ENCODE results near the gene TPPP2.

TPPP2 gene

DNA sequence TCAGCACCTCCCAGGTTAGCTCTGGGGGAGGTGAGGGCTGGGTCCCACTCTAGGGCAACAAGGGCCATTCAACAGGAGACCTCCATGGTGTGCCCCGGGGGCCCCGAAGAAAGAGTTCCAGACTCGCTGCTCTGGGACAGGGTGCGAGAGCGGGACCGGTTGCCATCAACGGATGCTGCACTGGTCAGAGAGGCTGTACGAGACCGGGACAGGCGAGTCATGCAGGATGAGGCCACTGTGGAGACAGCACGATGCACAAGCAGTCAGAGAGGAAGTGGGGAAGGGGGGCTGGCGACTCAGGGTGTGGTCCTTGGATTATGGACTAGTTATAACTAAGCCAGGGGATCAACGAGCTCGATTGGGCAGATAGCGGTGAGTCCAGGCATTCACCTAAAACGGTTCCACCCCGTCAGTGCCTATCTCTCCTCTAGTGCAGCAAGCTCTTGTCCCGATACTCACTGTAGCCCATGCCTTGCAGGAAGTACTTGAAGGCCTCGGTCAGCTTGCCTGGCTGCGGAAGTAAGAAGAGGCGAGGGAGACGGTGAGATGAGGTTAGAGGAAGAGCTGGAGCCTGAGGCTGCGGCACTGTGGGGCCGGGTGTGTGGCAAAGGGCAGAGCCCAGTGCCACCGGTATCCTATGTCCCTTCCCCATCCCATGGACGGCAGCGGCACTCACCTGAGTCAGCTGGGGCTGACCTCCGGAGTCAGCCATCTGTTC lies 12.3 kb upstream of the TPPP2 start:
- no peak for DNase-seq

- DNase-seq = no peak
Observed at GRCh38 chr14:21018286-21018685, 11.7 kb upstream of the TPPP2 start.

DNA sequence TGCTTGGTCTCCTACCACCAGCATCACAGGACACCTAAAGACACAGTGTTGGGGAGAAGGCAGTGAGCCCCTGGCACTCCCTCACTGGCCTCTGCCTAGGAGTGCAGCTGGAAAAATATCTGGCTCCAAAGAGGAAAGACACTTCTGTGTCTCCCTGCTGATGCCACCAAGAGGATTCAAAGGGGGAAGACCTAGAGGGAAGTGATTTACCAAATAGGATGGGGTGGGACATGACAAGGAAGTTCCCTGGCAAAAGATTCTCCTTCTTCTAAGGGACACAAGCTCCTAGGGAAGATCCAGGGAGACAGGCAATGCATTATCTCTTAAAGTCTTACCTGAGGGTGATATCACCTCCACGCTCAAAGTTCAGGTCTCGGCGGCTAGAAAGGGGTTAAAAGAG lies 11.2 kb upstream of the TPPP2 start:
- DNase-seq = no peak

DNA sequence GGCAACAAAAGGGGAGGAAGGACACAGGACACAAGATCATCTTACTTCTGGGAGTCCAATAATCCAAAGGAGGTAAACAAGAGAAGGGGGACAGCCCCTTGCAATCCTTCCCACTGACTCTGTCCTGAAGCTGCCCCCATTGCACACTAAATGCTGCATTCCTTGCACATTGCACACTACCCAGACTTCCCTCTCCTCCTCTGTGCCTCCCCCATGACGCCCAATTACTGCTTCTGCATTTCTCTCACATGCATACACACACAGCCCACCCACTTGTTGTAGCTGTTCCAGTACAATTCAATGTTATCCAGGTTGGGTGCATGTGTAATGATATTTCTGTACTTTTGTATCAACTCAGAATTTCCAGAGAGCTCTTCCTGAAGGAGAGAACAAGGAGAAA lies 10.7 kb upstream of the TPPP2 start:
- no peak for DNase-seq

DNA sequence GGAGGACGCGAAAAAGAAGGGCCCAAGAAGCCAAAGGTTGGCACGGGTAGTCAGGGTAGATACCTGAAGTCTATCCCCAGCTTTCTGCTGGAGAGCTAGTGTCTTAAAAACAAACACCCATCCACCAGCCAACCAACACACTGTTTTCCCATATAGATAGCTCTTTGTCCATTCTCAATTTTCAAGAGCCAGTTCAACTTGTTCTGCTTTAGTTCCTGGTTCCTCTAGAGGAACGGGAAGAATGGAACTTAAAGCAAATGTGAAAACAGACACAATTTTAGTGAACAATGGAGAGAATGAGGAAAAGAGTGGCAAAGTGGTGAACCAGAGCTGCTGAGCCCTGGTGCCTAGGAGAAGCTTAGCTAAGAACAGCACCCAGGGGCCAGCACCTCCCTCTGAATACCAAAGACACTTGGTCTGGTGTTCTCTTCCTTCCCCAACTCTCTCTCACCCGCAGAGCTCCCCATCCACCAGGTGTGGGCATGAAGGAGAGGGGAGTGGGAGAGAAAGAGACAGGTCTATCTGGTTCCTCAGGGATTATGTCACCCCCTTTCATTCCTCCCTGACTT lies 9.0 kb upstream of the TPPP2 start:
- DNase-seq = no peak

- no peak for DNase-seq
Observed at GRCh38 chr14:21022686-21023085, 7.3 kb upstream of the TPPP2 start.

GRCh38 chr14:21023174-21023573 lies 6.8 kb upstream of the TPPP2 start:
- DNase-seq = no peak

GRCh38 chr14:21023817-21024584 lies 6.0 kb upstream of the TPPP2 start:
- DNase-seq = no peak

- DNase-seq = peak; percentile 8
Observed at GRCh38 chr14:21024585-21025370, 5.2 kb upstream of the TPPP2 start, which contains the start of gene NDRG2. TSS of gene NDRG2 (minus strand) at chr14:21025061. CDS start at chr14:21023315, 1,746 bp downstream.

DNA sequence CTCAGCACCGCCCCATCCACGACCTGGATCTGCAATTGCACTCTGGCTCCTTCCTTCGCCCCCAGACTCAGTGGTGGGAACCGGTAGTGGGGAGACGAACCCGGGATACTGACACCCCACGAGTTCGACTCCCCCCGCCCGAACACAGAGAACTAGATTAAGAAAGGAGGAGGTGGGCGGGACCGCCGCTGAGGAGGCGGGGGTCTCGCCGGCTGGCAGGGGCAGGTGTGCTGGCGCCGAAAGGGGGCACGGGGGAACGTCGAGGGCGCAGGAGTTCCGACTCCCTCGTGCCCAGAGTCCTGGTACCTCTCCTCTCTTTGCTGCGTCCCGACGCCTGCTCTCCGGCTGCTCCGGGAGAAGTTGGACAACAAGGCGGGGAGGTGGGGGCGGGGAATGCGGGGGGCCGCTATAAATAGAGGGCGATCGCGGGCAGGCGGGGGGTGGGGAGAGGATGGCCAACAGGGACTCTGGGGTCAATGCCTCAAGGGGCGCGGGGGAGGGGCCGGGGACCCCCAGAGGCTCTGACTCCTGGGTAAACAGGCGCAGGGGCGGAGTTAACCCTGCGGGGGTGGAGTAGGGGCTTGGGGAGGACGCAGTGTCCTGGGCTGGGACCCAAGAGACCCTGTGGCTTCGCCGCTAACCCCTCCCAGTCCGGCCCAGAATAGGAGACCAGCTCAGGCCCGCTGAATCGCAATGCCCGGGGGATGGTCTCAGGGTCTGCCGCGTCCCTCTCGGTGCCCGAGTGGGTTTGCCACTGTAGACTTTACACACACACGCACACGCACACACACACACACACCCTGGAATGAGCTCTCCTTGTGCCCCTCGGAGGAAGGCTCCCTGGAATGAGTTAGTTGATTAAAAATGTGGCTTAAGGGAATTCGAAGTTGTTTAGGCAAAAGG lies 4.4 kb upstream of the TPPP2 start:
- DNase-seq = no peak

- no peak for DNase-seq
Observed at GRCh38 chr14:21026274-21026987, 3.6 kb upstream of the TPPP2 start.

- no peak for DNase-seq
Observed at GRCh38 chr14:21026988-21027315, 3.1 kb upstream of the TPPP2 start.

DNA sequence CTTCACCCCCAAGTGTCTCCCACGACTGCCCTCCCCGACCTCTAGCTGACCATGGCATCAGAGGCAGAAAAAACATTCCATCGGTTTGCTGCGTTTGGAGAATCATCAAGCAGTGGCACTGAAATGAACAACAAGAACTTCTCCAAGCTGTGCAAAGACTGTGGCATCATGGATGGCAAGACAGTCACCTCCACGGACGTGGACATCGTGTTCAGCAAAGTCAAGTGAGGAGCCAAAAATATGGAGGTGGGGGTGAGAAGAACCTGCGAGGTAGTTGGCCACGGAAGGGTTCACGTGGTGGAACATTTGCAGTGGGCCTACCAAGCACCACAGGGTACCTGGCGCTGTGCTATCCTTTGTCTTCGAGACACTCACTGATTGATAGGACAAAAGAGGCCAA lies 514 bp downstream of the TPPP2 start:
- DNase-seq = no peak

DNA sequence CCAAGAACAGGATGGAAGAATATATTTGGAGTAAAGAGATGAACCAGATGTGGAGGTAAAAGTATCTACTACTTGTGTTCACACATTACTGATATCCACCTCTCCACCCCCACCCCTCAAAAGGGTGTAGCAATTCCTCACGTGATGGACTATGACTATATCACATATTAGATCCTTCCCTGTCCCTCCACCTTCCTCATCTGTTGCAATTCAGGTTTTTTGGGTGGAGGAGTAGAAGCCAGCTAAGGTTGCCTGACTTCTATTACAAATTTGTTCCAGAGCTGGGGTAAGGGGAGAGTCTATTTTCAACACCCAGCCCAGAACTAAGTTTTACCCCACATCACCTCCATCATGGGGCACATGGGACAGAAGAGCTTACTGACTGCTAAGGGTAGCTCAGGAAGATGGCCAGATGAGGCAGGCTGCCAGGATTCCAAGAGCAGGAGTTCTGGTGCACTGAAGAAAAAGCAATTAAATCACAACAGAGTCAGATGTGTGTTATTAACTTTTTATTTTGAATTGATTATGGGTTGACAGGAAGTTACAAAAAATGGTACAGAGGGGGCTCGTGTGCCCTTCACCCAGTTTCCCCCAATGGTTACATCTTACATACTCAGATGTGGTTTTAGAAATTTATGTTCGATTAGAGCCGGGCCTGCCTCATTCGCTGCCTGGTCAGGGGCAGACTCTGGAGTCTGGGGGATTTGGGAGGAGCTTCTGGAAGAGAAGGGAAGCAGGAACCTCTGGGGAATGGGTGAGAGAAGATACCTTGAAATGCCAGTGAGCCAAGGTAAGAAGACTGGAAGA lies 2.5 kb downstream of the TPPP2 start:
- DNase-seq = no peak

DNA sequence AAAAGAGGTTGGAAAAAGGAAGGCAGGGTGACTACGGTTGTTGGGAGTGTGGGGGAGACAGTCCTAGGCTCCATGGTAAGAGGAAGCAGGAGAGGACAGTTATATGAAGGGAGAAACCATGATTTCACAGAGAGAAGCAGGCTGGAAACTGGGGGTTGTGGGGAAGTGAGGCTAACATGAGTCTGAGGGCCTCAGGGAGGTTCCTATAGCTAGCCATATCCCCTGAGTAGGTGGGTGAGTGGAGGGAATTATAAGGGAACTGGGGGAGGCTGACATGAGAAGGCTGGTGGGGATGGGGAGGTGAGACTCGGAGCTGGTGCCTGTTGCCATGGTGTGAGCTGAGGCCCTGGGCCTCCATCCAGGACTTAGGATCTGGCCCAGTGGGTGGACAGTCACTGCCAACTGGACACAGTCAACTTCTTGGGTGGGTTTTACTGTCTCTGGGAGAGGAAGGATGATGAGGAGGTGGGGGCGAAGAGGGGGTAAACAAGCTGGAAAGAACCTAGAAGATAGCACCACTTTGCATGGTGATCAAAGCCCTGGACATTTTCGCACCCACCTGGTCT lies 3.2 kb downstream of the TPPP2 start:
- DNase-seq = no peak

- DNase-seq = no peak
Observed at GRCh38 chr14:21034707-21035106, 4.7 kb downstream of the TPPP2 start, which contains the start of gene RNASE13. TSS of gene RNASE13 (minus strand) at chr14:21034807. CDS start at chr14:21034288, 519 bp downstream.

DNA sequence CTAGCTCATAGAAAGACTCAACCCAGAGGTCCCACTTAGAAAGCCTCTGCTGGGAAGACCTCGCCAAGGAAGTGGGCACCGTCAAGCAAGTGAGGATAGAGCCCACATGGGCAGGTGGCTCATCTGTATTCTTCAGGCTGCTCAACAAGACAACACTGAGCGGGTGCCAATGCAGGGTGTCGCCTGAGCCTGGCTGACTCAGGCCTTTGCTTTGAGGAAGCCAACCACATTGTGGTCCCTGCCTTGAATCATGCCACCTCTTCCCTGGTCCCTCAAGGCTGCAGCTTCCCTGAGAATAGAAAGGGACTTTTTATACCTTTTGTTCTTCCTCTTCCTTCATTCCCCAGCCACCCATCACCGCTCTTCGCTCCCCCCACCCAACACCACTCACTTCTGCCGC lies 6.7 kb downstream of the TPPP2 start:
- DNase-seq = no peak

- no peak for DNase-seq
Observed at GRCh38 chr14:21037156-21037555, 7.1 kb downstream of the TPPP2 start.

GRCh38 chr14:21038441-21039422 lies 8.7 kb downstream of the TPPP2 start:
- peak; percentile 10 for DNase-seq
